Stimulated activated CD8-positive, alpha-beta memory T cell treated with anti-CD3 and anti-CD28 coated beads, Interleukin-7, amount 100 ng/mL, for 1 hour (primary cell): ENCODE results near the gene ATG12.
"Not testable (repeated sequence)": the region's sequence is repeated elsewhere in the genome, so short reads cannot be mapped to it uniquely, and the experiment has no call there.

Experiments used
- DNase-seq, 2 donors: peaks; one replicate each; pipeline ENCODE4 v3.0.0-alpha.2; 2020; ENCODE audit warnings: low read depth in 2 of 2

The ATG12 gene

DNA sequence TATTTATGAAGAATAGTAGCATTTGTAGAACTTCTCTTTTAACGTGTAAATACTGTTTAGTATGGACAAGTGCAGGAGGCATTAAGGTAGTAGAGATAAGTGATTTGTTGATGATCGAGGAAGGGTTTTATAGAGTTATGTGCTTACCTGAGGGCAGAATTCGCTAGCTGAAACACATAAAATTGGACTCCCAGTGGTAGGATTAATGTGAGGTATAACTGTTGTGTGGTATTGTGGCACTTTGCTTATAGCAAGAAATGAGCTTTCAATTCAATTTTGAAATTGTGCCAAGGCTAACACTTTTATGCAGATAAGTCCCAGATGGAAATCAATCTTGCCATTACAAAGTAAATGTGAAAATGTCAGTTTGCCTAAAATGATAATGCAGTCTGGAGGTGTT lies 1.6 kb upstream of the ATG12 start:
- no peak for DNase-seq

DNA sequence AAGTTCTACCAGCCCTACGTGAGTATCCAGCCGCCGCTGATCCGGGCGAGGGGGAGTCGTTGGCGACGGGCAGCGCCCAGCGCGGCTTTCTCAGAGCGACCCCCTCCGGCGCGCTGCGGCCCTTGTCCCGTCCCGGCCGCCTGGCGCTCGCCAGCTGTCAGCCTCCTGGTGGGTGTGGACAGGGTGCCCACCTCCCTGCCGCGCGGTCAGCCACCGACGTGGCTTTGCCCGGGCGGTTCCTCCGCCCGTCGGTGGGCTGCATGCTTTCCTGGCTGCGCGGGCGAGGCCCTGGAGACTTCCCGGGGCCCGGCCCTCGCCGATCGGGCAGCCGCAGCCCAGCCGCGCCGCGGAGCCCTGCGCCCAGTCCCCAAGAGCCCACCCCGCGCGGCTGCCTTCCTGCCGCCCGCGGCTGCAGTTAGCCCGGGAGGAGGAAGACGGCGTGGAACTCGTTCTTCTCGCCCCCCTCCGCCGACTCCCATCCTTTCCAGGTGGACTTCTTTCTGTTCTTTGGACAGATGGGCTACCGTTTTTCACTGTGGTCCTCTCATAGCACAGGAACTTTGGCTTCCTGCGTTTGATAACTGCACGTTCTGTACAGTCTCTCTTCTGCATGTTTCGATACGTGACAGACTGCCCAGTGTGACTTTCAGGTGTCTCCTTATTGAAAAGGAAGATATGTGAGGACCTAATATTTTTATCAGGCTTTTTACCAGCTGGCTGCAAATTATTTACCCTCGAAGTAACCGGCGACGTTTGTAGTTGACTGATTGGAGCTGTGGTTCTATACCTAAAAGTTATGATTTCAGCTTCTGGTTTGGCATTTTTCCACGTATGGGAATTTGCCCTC lies 947 bp upstream of the ATG12 start:
- no peak for DNase-seq

DNA sequence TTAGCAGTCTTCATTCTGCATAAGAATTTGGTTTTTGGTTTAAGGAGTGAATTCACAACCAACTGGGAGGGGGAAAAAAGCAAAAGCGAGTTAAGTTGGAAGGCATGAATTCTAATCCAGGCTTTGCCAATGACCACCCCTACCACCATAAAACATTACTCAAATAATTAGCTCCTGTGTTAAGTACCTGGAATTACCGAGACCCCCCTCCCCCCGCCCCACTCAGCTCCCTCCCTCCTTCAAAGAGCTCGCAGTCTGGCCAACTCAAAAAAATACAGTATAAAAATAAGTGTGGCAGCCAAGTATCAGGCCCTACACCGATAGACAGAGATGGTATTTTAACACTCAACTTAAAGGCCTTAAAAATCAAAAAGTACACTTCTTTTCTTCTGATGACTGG lies 492 bp downstream of the ATG12 start:
- DNase-seq: no peak

DNA sequence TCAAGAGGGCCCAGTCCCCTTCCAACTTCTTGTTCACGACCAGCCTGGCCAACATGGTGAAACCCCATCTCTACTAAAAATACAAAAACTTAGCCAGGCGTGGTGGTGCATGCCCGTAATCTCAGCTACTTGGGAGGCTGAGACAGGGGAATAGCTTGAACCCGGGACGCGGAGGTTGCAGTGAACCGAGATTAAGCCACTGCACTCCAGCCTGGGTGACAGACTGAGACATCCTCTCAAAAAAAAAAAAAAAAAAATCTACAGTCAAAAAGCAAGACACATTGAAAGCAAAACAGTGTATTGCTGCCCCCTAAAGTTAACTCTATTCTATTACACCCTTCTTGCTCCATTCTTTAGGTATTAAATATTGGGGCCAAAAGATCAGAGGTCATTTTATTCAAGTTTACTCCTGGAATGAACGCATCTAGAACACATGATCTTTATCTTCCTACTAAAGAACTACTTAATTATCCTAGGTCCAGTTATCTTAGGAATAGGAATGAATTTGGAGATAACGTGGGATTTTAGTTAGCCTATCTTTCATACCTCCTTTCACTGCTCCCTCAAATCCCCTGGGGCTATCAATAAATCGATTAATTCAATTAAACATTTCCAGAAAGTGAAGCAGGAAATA lies 2.4 kb downstream of the ATG12 start:
- DNase-seq: no peak

DNA sequence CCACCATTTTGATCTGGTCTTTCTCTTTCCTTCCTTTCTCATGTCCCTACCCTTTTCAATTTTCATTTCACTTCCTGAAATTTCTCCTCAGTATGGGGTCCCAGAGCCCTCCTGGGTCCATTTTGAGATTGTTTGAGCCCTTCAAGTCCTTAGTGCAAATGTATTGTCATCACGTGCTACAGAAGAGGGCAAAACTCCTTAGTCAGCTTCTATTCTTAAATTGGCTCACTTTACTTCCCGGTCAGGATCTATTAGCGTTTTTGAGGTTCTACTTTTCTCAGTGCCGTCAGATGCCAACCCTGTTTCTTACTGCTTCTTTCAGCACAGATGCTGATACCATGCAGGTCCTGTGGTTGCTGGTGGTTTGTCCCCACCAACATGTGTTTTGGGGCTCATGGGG lies 5.9 kb downstream of the ATG12 start:
- DNase-seq: no peak

DNA sequence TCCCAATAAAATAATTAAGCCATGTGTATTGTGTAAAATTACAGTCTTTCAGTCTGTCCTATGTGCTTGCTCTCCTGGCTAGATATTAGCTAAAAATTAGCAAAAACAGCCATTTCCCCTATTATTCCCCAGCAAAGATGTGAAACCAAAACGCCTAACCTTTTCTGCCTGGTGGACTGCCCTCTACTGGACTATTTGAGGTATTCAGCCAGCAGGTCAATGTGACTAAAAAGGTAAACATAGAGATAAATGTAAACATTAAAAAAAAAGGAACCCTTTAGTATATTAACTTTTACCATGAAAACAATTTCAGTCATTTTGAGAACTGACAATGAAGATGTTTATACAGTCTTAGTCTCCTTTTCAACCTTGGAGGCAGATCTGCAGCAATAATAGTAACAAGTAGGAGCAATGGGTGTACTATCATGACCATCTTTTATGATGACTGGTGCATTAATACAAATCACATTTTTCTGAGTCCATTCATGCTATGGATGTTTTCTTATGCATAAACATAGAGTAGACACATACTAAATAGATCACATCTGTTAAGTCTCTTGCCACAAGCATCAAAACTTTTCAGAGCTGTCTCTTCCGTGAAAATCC lies 10.1 kb downstream of the ATG12 start:
- no peak for DNase-seq

DNA sequence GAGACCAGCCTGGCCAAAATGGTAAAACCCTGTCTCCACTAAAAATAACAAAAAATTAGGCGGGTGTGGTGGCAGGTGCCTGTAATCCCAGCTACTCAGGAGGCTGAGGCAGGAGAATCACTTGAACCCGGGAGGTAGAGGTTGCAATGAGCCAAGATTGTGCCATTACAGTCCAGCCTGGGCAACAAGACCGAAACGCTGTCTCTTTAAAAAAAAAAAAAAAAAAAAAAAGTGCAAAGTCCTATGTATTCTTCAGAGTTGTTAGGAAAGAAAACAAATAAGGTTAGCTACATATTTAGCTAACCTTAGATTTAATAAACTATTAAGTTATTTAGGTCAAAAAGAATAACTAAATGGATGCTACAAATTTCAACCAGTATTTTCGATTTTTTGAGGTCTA lies 11.5 kb downstream of the ATG12 start:
- no peak for DNase-seq

DNA sequence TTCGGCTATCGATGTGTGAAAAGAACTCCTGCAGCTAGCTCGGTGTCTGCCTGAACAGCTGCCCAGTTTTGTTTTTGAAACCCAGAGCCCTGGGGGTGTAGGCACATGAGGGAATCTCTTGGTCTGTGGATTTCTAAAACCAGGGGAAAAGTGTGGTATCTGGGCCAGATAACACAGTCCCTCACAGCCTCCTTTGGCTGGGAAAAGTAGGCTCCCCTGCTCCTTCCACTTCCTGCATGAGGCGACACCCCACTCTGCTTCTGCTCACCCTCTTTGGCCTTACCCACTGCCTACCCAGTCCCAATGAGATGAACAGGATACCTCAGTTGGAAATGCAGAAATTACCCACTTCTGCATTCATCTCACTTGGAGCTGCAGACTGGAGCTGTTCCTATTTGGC lies 15.4 kb downstream of the ATG12 start:
- no peak for DNase-seq

DNA sequence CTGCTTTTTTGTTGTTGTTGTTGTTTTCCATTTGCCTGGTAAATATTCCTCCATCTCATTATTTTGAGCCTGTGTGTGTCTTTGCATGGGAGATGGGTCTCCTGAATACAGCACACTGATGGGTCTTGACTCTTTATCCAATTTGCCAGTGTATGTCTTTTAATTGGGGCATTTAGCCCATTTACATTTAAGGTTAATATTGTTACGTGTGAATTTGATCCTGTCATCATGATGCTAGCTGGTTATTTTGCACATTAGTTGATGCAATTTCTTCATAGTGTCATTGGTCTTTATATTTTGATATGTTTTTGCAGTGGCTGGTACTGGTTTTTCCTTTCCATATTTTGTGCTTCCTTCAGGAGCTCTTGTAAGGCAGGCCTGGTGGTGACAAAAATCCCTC lies 16.4 kb downstream of the ATG12 start:
- not testable (repeated sequence) for DNase-seq

DNA sequence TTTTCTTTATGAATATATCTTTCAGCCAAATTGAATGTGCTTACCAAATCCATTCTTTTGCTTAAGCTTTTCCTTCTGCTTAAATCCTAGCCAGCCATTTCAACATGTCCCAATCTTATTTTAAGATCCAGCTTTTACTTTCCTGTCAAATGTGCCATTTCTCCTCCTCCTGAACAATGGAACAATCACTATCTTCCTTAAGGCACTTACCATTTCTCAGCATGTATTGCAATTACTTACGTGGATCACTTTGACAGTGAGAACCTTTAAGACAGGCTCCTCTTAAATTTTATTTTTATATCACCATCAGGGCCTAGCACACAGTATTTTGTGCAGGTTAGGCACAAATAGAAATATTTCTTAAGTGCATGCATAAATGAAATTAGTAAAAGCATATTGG lies 20.5 kb downstream of the ATG12 start:
- DNase-seq: no peak

DNA sequence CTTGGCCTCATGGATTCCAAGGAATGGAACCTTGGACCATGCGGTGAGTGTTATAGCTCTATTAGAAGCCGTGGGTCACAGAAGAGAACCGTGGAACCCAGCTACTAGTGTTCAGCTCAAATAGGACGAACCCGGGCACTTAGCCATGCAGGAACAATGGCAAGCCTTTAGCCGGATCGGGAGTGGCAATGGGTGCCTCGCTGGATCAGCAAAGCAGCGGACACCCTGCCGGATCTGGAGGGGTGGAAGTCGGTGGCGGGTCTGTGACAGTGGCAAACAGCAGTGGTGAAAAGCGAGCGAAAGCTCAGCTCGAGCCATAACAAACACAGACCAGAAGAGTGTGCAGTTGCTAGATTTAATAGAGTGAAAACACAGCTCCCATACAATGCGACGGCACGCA lies 22.5 kb downstream of the ATG12 start:
- no peak for DNase-seq

DNA sequence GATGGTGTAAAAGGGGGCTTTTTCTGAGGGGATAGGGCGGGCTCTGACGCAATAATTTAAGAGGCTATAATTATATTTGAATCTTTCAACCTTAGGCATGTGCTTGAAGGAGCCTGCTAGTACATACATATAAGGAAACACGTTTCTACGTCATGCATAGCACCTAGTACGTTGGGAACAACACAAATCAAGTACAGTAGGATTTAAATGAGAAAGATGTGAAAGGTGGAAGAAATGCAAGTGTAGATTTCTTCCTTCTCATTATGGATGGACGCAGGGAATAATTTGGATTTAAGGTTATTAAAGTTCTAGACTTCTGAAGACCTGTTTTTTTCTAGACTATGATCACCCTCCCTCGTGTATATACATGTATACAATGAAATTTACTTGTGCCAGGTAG lies 24.0 kb downstream of the ATG12 start:
- DNase-seq: no peak

DNA sequence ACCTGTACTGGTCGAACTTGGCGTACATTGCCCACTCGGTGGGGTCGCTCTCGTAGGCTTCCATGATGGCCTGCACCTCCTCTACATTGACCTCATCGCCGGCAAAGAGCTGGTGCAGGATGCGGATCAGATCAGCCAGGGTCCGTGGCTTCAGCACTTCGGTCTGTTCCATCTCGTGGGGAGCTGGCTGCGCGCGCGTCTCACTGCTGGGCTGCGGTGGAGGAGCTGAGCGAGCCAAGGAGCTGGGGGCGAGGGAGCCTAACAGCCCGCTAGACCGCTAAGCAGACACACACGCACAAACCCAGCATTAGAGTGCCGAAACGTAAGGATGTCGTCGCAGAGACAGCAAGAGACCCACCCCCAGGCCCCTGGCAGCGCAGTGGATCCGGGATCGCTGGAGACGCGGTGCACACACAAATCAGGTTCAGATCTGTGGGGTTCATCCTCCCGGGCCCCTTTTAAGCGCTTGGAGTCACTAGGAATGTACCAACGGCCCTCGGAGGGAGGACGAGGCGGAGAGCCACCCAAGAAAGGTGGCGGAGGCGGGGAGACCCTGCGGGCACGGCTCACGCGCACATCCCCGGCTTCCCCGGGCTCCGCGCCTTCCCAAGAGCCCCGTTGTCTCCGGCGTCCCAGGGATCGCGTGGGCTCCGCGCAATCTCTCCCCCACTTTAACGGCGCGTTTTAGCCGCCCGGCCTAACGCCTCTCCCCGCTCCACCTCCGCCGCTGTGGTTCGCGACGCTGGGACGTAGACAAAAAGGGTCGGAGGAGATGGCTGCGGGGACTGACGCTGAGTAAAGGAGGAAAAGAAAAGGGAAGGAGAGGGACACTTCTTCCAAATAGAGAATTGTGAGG lies 24.9 kb downstream of the ATG12 start, which contains the start of gene CDO1:
Gene CDO1 (minus strand): TSS at position 434 of the 856 bp plus-strand sequence. CDS start 262 bp downstream, at position 172.
- DNase-seq: no peak

DNA sequence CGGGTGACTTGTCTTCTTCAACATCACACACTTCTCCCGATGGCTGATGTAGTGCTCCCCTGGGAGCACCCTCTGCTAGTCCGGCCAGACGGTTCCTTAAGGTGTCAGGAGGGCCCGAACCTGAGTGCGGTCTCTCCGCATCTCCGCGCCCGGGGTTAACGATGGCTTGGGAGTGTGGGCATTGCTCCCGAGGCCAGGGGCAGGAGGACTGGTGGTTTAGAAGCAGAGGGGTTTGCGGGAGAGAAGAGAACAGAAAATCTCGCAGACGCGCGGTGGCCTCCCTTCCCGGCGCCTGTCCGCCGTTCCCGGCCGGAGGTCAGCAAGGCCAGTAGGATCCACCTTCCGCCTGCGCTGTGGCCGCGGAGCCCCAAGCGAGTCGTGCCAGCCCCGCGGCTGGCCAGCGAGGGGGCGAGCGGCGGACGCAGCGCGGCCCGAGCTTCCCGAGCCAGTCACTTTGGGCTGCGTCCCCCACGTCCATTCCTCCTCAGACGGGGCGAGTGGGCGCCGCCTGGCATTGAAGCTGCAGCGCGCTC lies 25.6 kb downstream of the ATG12 start:
- DNase-seq: no peak

DNA sequence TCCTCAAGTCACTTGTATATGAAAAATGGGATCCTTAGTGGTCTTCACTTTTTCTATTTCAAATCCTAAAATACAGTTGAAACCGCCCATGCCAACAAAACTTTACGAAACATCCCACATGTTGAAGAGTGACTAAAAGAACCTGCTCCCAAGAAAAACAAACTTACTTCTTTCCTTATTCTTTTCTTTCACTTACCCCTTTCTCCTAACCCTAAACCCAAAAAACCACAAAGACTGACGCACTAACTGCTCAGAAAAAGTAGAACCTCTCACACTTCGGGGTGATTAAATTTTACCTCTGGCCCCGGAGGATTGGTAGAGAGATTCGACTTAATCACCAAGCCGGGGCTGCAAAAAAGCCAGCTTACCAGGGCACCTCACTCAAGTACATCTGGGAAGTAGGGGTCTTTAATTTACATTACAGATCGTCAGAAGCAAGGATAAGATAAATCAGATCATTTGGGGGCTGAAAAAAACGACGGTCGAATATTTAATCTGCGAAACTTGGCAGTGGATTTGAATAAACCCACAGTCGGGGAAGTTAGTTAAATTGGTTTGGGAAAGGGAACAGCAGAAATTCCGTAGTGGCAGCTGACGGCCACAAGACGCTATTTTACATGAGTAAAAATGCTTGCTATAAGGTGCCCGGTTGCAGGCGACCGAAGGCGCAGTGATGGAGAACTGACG lies 26.2 kb downstream of the ATG12 start:
- DNase-seq: no peak

DNA sequence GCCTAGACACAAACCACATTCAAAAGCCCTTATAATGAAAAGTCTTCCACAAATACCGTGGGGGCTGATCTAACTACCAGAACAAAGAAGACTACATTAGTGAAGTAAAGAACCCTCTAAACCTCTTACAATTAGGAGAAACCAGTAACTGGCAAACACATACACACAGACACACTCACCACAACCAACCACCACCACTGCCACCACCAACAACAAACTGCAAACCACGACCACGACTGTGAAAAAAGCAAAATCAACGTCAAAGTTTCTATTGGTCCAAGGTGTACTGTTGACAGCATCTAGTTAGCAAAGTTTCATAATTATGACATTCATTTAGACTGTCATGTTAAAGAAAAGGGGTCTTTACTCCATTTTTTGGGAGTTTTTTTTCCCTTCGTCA lies 27.6 kb downstream of the ATG12 start:
- DNase-seq: no peak

DNA sequence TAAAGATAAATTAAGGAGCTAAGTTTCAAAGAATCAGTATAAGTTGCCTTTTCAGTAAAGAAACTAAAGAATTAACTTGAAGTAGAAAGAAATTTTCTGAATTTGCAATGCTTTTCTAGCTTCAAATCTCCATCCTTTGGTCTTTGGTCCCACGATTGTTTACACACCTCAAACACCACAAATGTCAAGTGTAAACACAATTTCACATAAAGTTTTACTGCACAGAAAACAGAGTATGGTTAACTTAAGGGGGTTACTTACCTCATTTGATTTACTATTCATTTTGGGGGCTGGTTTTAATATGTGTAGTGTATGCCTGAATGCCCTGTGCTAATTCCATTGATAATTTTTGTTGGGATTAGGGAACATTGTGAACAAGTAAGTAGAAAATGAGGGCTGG lies 29.0 kb downstream of the ATG12 start:
- no peak for DNase-seq

DNA sequence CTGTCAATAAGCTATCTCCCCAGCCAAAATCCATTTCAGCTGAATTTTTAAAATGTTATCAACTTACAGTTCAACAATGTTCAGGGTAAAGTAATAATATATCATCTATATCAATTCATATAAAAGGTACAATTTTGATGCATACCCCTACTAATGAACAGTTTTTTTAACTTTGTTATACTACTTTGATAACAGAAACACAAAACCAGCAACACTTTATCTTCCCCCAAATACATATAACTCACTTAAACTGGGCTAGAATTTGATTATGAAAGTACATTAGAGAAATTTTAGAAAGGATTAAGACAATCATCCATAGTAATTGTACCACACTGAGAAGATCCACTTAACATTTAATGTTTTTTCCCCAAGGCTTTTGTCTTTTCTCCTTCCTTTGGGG lies 30.0 kb downstream of the ATG12 start:
- no peak for DNase-seq

DNA sequence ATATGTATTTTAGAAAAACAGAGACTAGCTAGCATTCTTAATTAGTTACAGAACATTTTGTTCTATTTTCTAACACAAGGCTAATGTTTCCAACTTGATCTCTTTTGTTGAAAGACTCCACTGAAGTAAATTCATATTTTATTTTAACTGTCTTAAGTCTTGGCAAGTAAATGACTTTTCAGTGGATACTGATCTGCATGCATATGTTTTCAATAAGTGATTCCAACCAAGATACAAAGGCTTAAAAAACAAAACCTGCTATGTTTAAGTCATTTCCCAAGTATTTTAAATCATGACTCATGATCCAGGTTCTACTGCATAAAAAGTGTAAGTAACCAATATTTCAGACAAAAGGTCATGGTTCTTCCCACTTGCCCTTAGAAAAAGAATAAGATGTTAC lies 30.6 kb downstream of the ATG12 start:
- DNase-seq: no peak

DNA sequence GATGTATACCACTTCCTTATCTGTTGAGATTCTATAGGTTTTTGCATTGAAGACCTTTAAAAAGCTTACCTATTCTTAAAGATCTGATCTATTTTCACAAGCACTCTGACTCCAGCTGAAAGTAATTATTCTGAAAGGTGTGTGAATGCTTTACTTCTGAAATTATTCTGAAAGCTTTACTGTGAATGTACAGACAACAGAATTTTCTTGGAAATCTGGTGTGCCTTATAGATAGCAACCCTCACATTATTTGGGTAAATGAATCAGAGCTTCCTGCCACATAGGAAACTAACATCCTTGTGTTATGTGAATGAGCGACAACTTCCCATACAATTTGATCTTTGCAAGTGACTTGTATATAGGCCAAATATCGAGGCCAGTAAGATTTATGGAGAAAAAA lies 31.4 kb downstream of the ATG12 start:
- DNase-seq: no peak

DNA sequence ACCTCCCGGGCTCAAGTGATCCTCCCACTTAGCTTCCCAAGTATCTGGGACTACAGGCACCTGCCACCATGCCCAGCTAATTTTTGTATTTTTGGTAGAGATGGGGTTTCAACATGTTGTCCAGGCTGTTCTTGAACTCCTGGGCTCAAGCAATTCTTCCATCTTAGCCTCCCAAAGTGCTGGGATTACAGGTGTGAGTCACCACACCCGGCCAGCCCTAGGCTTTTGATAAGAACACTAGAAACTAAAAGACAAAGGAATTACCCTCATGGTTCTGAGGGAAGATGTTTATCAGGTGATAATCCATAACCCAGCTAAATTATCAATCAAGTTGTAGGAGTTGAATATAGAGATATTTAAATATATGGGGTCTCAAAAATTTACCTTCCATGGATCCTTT lies 33.3 kb downstream of the ATG12 start:
- not testable (repeated sequence) for DNase-seq
